ENCODE results near the gene BICDL2.

The BICDL2 gene

GRCh38 chr16:3035289-3035971, 1.3 kb downstream of the BICDL2 start:
- H3K4me1 ChIP-seq (ENCODE audit: control insufficient read depth in 5 of 5, insufficient read depth in 5 of 5, low read length in 5 of 5), result peaks cover 0 to 4% (median 0%) of the 10 kb centered on the region in 5 donors
- no peaks in the 10 kb centered on the region for H3K36me3 ChIP-seq (ENCODE audit: control insufficient read depth in 5 of 5, insufficient read depth in 5 of 5, low read length in 5 of 5)
- no peak overlapping the region for H3K9ac ChIP-seq (ENCODE audit: low read length in 5 of 5)
- H3K9me3 ChIP-seq (ENCODE audit: control insufficient read depth in 5 of 5, low read length in 5 of 5), result no peaks in the 10 kb centered on the region
- no peak overlapping the region for H3K4me3 ChIP-seq (ENCODE audit: low read depth in 1 of 5, low read length in 5 of 5)
- H3K27me3 ChIP-seq (ENCODE audit: control insufficient read depth in 5 of 5, insufficient read depth in 4 of 5, low read length in 5 of 5), result peaks cover 53 to 65% (median 61%) of the 10 kb centered on the region in 5 donors
- no peak overlapping the region for H3K27ac ChIP-seq (ENCODE audit: low read depth, low read length)

GRCh38 chr16:3032624-3033023, 4.1 kb downstream of the BICDL2 start:
- no peak overlapping the region for H3K27ac ChIP-seq (ENCODE audit: low read depth, low read length)
- H3K4me3 ChIP-seq (ENCODE audit: low read depth in 1 of 5, low read length in 5 of 5), result no peak overlapping the region
- H3K9ac ChIP-seq (ENCODE audit: low read length in 5 of 5), result no peak overlapping the region
- no peaks in the 10 kb centered on the region for H3K9me3 ChIP-seq (ENCODE audit: control insufficient read depth in 5 of 5, low read length in 5 of 5)
- H3K4me1 ChIP-seq (ENCODE audit: control insufficient read depth in 5 of 5, insufficient read depth in 5 of 5, low read length in 5 of 5), result peaks cover 0 to 23% (median 15%) of the 10 kb centered on the region in 5 donors
- H3K36me3 ChIP-seq (ENCODE audit: control insufficient read depth in 5 of 5, insufficient read depth in 5 of 5, low read length in 5 of 5), result no peaks in the 10 kb centered on the region
- peaks cover 52 to 64% (median 57%) of the 10 kb centered on the region in 5 donors for H3K27me3 ChIP-seq (ENCODE audit: control insufficient read depth in 5 of 5, insufficient read depth in 4 of 5, low read length in 5 of 5)

- Histone ChIP-seq H3K9me3 (ENCODE audit: control insufficient read depth in 5 of 5, low read length in 5 of 5) (no peaks in the 10 kb centered on the region), H3K4me3 (ENCODE audit: low read depth in 1 of 5, low read length in 5 of 5) (peak overlapping the region in 1 of 5 donors; percentile 16), H3K27me3 (ENCODE audit: control insufficient read depth in 5 of 5, insufficient read depth in 4 of 5, low read length in 5 of 5) (peaks cover 39 to 47% (median 42%) of the 10 kb centered on the region in 5 donors), H3K27ac (ENCODE audit: low read depth, low read length) (no peak overlapping the region), H3K4me1 (ENCODE audit: control insufficient read depth in 5 of 5, insufficient read depth in 5 of 5, low read length in 5 of 5) (peaks cover 0 to 19% (median 15%) of the 10 kb centered on the region in 5 donors), H3K36me3 (ENCODE audit: control insufficient read depth in 5 of 5, insufficient read depth in 5 of 5, low read length in 5 of 5) (peaks cover 0 to 19% (median 14%) of the 10 kb centered on the region in 5 donors), H3K9ac (ENCODE audit: low read length in 5 of 5) (no peak overlapping the region)
These were observed 6.2 kb downstream of the BICDL2 start for GRCh38 chr16:3030222-3031212.

- Histone ChIP-seq H3K27ac (ENCODE audit: low read depth, low read length) (no peak overlapping the region), H3K4me1 (ENCODE audit: control insufficient read depth in 5 of 5, insufficient read depth in 5 of 5, low read length in 5 of 5) (peaks cover 0 to 19% (median 15%) of the 10 kb centered on the region in 5 donors), H3K4me3 (ENCODE audit: low read depth in 1 of 5, low read length in 5 of 5) (peak overlapping the region in 2 of 5 donors; percentile 16 to 28), H3K36me3 (ENCODE audit: control insufficient read depth in 5 of 5, insufficient read depth in 5 of 5, low read length in 5 of 5) (peaks cover 0 to 19% (median 14%) of the 10 kb centered on the region in 5 donors), H3K27me3 (ENCODE audit: control insufficient read depth in 5 of 5, insufficient read depth in 4 of 5, low read length in 5 of 5) (peaks cover 35 to 43% (median 37%) of the 10 kb centered on the region in 5 donors), H3K9me3 (ENCODE audit: control insufficient read depth in 5 of 5, low read length in 5 of 5) (no peaks in the 10 kb centered on the region), H3K9ac (ENCODE audit: low read length in 5 of 5) (no peak overlapping the region)
These were observed 7.1 kb downstream of the BICDL2 start for GRCh38 chr16:3029491-3030221.

- Histone ChIP-seq H3K4me1 (ENCODE audit: control insufficient read depth in 5 of 5, insufficient read depth in 5 of 5, low read length in 5 of 5) (peaks cover 0 to 26% (median 23%) of the 10 kb centered on the region in 5 donors), H3K27me3 (ENCODE audit: control insufficient read depth in 5 of 5, insufficient read depth in 4 of 5, low read length in 5 of 5) (peaks cover 31 to 39% (median 33%) of the 10 kb centered on the region in 5 donors), H3K9me3 (ENCODE audit: control insufficient read depth in 5 of 5, low read length in 5 of 5) (no peaks in the 10 kb centered on the region), H3K4me3 (ENCODE audit: low read depth in 1 of 5, low read length in 5 of 5) (no peak overlapping the region), H3K9ac (ENCODE audit: low read length in 5 of 5) (no peak overlapping the region), H3K36me3 (ENCODE audit: control insufficient read depth in 5 of 5, insufficient read depth in 5 of 5, low read length in 5 of 5) (peaks cover 0 to 19% (median 14%) of the 10 kb centered on the region in 5 donors), H3K27ac (ENCODE audit: low read depth, low read length) (no peak overlapping the region)
These were observed 7.9 kb downstream of the BICDL2 start for GRCh38 chr16:3028716-3029319.

GRCh38 chr16:3027983-3028715, 8.6 kb downstream of the BICDL2 start:
- no peak overlapping the region for H3K9ac ChIP-seq (ENCODE audit: low read length in 5 of 5)
- no peaks in the 10 kb centered on the region for H3K9me3 ChIP-seq (ENCODE audit: control insufficient read depth in 5 of 5, low read length in 5 of 5)
- H3K27ac ChIP-seq (ENCODE audit: low read depth, low read length), result no peak overlapping the region
- H3K27me3 ChIP-seq (ENCODE audit: control insufficient read depth in 5 of 5, insufficient read depth in 4 of 5, low read length in 5 of 5), result peaks cover 29 to 35% (median 32%) of the 10 kb centered on the region in 5 donors
- H3K36me3 ChIP-seq (ENCODE audit: control insufficient read depth in 5 of 5, insufficient read depth in 5 of 5, low read length in 5 of 5), result peaks cover 0 to 19% (median 14%) of the 10 kb centered on the region in 5 donors
- peaks cover 0 to 32% (median 29%) of the 10 kb centered on the region in 5 donors for H3K4me1 ChIP-seq (ENCODE audit: control insufficient read depth in 5 of 5, insufficient read depth in 5 of 5, low read length in 5 of 5)
- H3K4me3 ChIP-seq (ENCODE audit: low read depth in 1 of 5, low read length in 5 of 5), result no peak overlapping the region

GRCh38 chr16:3027489-3027795, 9.3 kb downstream of the BICDL2 start:
- Histone ChIP-seq H3K4me1 (ENCODE audit: control insufficient read depth in 5 of 5, insufficient read depth in 5 of 5, low read length in 5 of 5) (peaks cover 4 to 39% (median 37%) of the 10 kb centered on the region in 5 donors), H3K36me3 (ENCODE audit: control insufficient read depth in 5 of 5, insufficient read depth in 5 of 5, low read length in 5 of 5) (peaks cover 0 to 19% (median 14%) of the 10 kb centered on the region in 5 donors), H3K9me3 (ENCODE audit: control insufficient read depth in 5 of 5, low read length in 5 of 5) (no peaks in the 10 kb centered on the region), H3K27me3 (ENCODE audit: control insufficient read depth in 5 of 5, insufficient read depth in 4 of 5, low read length in 5 of 5) (peaks cover 29 to 32% (median 31%) of the 10 kb centered on the region in 5 donors), H3K4me3 (ENCODE audit: low read depth in 1 of 5, low read length in 5 of 5) (no peak overlapping the region), H3K27ac (ENCODE audit: low read depth, low read length) (no peak overlapping the region), H3K9ac (ENCODE audit: low read length in 5 of 5) (no peak overlapping the region)

GRCh38 chr16:3026609-3027488, 9.9 kb downstream of the BICDL2 start:
- no peak overlapping the region for H3K9ac ChIP-seq (ENCODE audit: low read length in 5 of 5)
- H3K4me3 ChIP-seq (ENCODE audit: low read depth in 1 of 5, low read length in 5 of 5), result no peak overlapping the region
- H3K27me3 ChIP-seq (ENCODE audit: control insufficient read depth in 5 of 5, insufficient read depth in 4 of 5, low read length in 5 of 5), result peaks cover 29 to 31% (median 29%) of the 10 kb centered on the region in 5 donors
- H3K27ac ChIP-seq (ENCODE audit: low read depth, low read length), result no peak overlapping the region
- H3K4me1 ChIP-seq (ENCODE audit: control insufficient read depth in 5 of 5, insufficient read depth in 5 of 5, low read length in 5 of 5), result peaks cover 4 to 45% (median 42%) of the 10 kb centered on the region in 5 donors
- no peaks in the 10 kb centered on the region for H3K9me3 ChIP-seq (ENCODE audit: control insufficient read depth in 5 of 5, low read length in 5 of 5)
- H3K36me3 ChIP-seq (ENCODE audit: control insufficient read depth in 5 of 5, insufficient read depth in 5 of 5, low read length in 5 of 5), result peaks cover 0 to 19% (median 14%) of the 10 kb centered on the region in 5 donors
